IMR-90 (cell line): ENCODE data around the gene ALDH1A1. TPM values are rescaled to one million over a fixed set of nuclear protein-coding genes. Genes with fewer than 3 reads are reported as not detected.

Source experiments
- ATAC-seq: fragments of 200-7000 bp; cut with Tn5 transposase; 2 replicates; pipeline ENCODE4 v1.9.1; 2020; ENCODE audit warnings: low read depth, mild to moderate bottlenecking, moderate library complexity
- BruUV-seq: library from RNA; stranded (reverse); fragments of 400-500 nt; replicated peaks from 2 replicates; lab custom pipeline; 2021; lab: Mats Ljungman, UMichigan
- CTCF ChIA-PET: fragments of 300-600 bp; formaldehyde crosslinking; extraction: SDS; loops from one replicate; lab custom pipeline; 2021; ENCODE audit warnings: antibody characterized with exemption; lab: Yijun Ruan, JAX
- POLR2A ChIA-PET: fragments of 300-600 bp; sonication (Branson Sonifier 250); formaldehyde crosslinking; loops from one replicate; lab custom pipeline; 2022; ENCODE audit warnings: antibody characterized with exemption; ENCODE audit not compliant: unreplicated experiment; lab: Charles Lee
- DNase-seq: peaks from one replicate; pipeline ENCODE4 v3.0.0; 2013
- H2AFZ ChIP-seq: replicated peaks from 2 replicates; pipeline ENCODE3; 2013; ENCODE audit warnings: low read length, mild to moderate bottlenecking; ENCODE audit not compliant: poor library complexity
- H2AK5ac ChIP-seq: 2 replicates; pipeline ENCODE4 v1.6.1; 2013; ENCODE audit warnings: low read depth, low read length, inconsistent platforms
- H2AK9ac ChIP-seq: replicated peaks from 2 replicates; pipeline ENCODE3; 2013; ENCODE audit warnings: mild to moderate bottlenecking, low read depth, low read length, moderate library complexity; ENCODE audit not compliant: poor library complexity
- H2BK120ac ChIP-seq: 2 replicates; pipeline ENCODE4 v1.6.1; 2013; ENCODE audit warnings: low read depth, low read length, inconsistent platforms
- H2BK15ac ChIP-seq: 3 replicates; pipeline ENCODE4 v1.6.1; 2013; ENCODE audit warnings: low read depth, low read length, inconsistent platforms
- H2BK20ac ChIP-seq: 2 replicates; pipeline ENCODE4 v1.6.1; 2013; ENCODE audit warnings: low read depth, mild to moderate bottlenecking, inconsistent platforms, low read length, moderate library complexity
- H2BK5ac ChIP-seq: 2 replicates; pipeline ENCODE4 v1.6.1; 2013; ENCODE audit warnings: mild to moderate bottlenecking, low read depth, low read length, inconsistent platforms; ENCODE audit not compliant: poor library complexity, severe bottlenecking
- H3K14ac ChIP-seq: replicated peaks from 2 replicates; pipeline ENCODE4 v1.6.1; 2013; ENCODE audit warnings: low read depth, low read length, inconsistent platforms
- H3K18ac ChIP-seq: 2 replicates; pipeline ENCODE4 v1.6.1; 2013; ENCODE audit warnings: low read depth, low read length, control low read depth
- H3K23ac ChIP-seq: 2 replicates; pipeline ENCODE4 v1.6.1; 2013; ENCODE audit warnings: low read depth, low read length, inconsistent platforms
- H3K27ac ChIP-seq: 2 replicates; pipeline ENCODE4 v1.5.1; 2013; ENCODE audit warnings: mild to moderate bottlenecking, control low read depth, low read length; ENCODE audit not compliant: insufficient read depth
- H3K27me3 ChIP-seq: 2 replicates; pipeline ENCODE4 v1.6.1; 2013; ENCODE audit warnings: low read length; ENCODE audit not compliant: control insufficient read depth, insufficient read depth
- H3K36me3 ChIP-seq: 2 replicates; pipeline ENCODE4 v1.6.1; 2013; ENCODE audit warnings: low read length, mixed read lengths; ENCODE audit not compliant: control insufficient read depth, insufficient read depth
- H3K4ac ChIP-seq: 2 replicates; pipeline ENCODE4 v1.6.1; 2013; ENCODE audit warnings: low read depth, low read length, inconsistent platforms
- H3K4me1 ChIP-seq: 2 replicates; pipeline ENCODE4 v1.6.1; 2013; ENCODE audit warnings: low read length, mixed read lengths; ENCODE audit not compliant: control insufficient read depth, insufficient read depth
- H3K4me2 ChIP-seq: 2 replicates; pipeline ENCODE4 v1.6.1; 2013; ENCODE audit warnings: low read depth, mild to moderate bottlenecking, control low read depth, low read length, moderate library complexity
- H3K4me3 ChIP-seq: 2 replicates; pipeline ENCODE4 v1.5.1; 2013; ENCODE audit warnings: low read depth, mild to moderate bottlenecking, control low read depth, low read length, moderate library complexity; ENCODE audit not compliant: insufficient read depth
- H3K56ac ChIP-seq: 2 replicates; pipeline ENCODE4 v1.6.1; 2013; ENCODE audit warnings: low read length, inconsistent platforms; ENCODE audit not compliant: insufficient read depth; ENCODE audit errors: extremely low read depth
- H3K79me1 ChIP-seq, 2 experiments: 2 replicates each; pipeline ENCODE4 v1.6.1; 2013; ENCODE audit warnings: low read length in 2 of 2, inconsistent platforms in 1 of 2, low read depth in 1 of 2
- H3K9ac ChIP-seq: 2 replicates; pipeline ENCODE4 v1.6.1; 2013; ENCODE audit warnings: low read depth, low read length, control low read depth
- H3K9me1 ChIP-seq: 2 replicates; pipeline ENCODE4 v1.6.1; 2013; ENCODE audit warnings: low read length, inconsistent platforms; ENCODE audit not compliant: insufficient read depth
- H3K9me3 ChIP-seq: 2 replicates; pipeline ENCODE4 v1.6.1; 2013; ENCODE audit warnings: low read length; ENCODE audit not compliant: control insufficient read depth, insufficient read depth
- H4K20me1 ChIP-seq: 2 replicates; pipeline ENCODE4 v1.6.1; 2013; ENCODE audit warnings: low read length, inconsistent platforms; ENCODE audit not compliant: insufficient read depth
- H4K5ac ChIP-seq: 2 replicates; pipeline ENCODE4 v1.6.1; 2013; ENCODE audit warnings: mild to moderate bottlenecking, low read depth, low read length, control low read depth
- H4K8ac ChIP-seq, 2 experiments: 2 replicates each; pipeline ENCODE4 v1.6.1; 2013; ENCODE audit warnings: low read depth in 2 of 2, low read length in 2 of 2, control low read depth in 1 of 2, inconsistent platforms in 1 of 2
- H4K91ac ChIP-seq: 2 replicates; pipeline ENCODE4 v1.6.1; 2013; ENCODE audit warnings: low read depth, low read length, inconsistent platforms; ENCODE audit not compliant: insufficient read depth
- MXI1 ChIP-seq: IDR thresholded peaks from 2 replicates; pipeline ENCODE4 v1.6.1; 2012; ENCODE audit warnings: low read depth, mild to moderate bottlenecking, low read length, moderate library complexity, borderline replicate concordance
- RAD21 ChIP-seq: IDR thresholded peaks from 2 replicates; pipeline ENCODE4 v1.6.1; 2012; ENCODE audit warnings: low read length, improper control_type of control experiment
- RCOR1 ChIP-seq: IDR thresholded peaks from 2 replicates; pipeline ENCODE4 v1.6.1; 2012; ENCODE audit warnings: mild to moderate bottlenecking, low read length, improper control_type of control experiment; ENCODE audit not compliant: insufficient replicate concordance
- SMC3 ChIP-seq: fragments of 150-350 bp; IDR thresholded peaks from 2 replicates; pipeline ENCODE4 v1.6.1; 2016; ENCODE audit warnings: low read depth, mild to moderate bottlenecking, antibody characterized with exemption, low read length, moderate library complexity
- WGBS, 2 experiments: methylation state at CpG; one replicate each; pipeline versions ENCODE4 v1.1.5 to v1.1.7; 2013; ENCODE audit warnings: missing lambda C conversion rate in 2 of 2; ENCODE audit not compliant: insufficient read length in 1 of 2; ENCODE audit errors: extremely low coverage in 2 of 2; 5-methylcytosine and 5-hydroxymethylcytosine counted together
- dilution Hi-C: fragments of 300-500 bp; cut with HindIII; formaldehyde crosslinking; loops from one replicate; pipeline ENCODE4 v1.14.3; 2018; ENCODE audit warnings: low sequenced_read_pairs; ENCODE audit not compliant: unreplicated experiment
- in situ Hi-C: fragments of 300-500 bp; cut with MboI; formaldehyde crosslinking; loops from 3 replicates; pipeline ENCODE4 v1.14.3; 2019; ENCODE audit warnings: low sequenced_read_pairs, inconsistent platforms, mixed read lengths
- intact Hi-C: fragments of 100-400 bp; cut with micrococcal nuclease; formaldehyde crosslinking; loops from 2 replicates; pipeline ENCODE4 v1.10.0; 2022
- polyA plus RNA-seq, 3 experiments: library from polyadenylated mRNA; depleted of rRNA; stranded (reverse); fragments of >200 nt; gene quantifications; 2 replicates each; pipeline ENCODE4 v1.2.3, GENCODE V29; 2012; ENCODE audit warnings: low replicate concordance in 1 of 3
- total RNA-seq: library from RNA; depleted of rRNA; stranded (reverse); fragments of >200 nt; gene quantifications from 2 replicates; pipeline ENCODE4 v1.2.3, GENCODE V29; 2012
- TF ChIP-seq, protein P1 (sequence below): conservative IDR thresholded peaks from 2 replicates; pipeline ENCODE4 v1.5.1; 2012; ENCODE audit warnings: mild to moderate bottlenecking, low read depth, low read length, improper control_type of control experiment
- TF ChIP-seq, protein P2 (sequence below): fragments of 150-350 bp; IDR thresholded peaks from 2 replicates; pipeline ENCODE4 v1.6.1; 2017; ENCODE audit warnings: mild to moderate bottlenecking, antibody characterized with exemption, low read length, low read depth

The ALDH1A1 gene
- total and polyA plus RNA-seq, 2 of the 4 experiments (the other 2 are of a cell fraction), result not detected

DNA sequence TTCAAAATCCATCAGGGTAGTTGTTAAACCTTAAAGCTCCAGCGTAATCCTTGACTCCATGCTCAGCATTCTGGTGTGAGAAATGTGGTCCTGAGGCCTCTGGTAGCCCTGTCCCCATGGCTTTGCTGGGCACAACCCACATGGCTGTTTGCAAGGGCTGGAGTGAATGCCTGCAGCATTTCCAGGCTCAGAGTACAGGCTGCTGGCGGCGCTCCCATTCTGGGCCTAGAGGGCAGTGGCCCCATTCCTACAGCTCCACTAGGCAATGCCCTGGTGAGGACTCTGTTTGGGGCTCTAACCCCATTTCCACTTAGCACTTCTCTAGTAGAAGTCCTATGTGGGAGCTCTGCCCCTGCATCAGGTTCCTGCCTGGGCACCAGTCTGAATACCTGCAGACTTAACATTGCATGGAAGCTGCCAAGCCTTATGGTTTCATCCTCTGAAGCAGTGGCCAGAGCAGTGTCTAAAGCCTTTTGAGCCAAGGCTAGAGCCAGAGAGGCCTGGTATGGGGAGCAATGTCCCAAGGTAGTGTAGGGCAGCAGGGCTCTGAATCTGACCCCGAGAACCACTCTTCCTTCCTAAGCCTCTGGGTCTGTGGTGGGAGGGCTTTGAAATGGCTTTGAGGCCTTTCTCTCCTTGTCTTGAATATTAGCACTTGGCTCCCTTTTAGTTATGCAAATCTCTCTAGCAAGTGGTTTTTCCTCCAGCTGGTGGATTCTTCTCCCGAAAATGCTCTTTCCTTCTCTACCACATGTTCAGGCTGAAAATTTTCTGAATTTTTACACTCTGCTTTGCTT, 5.8 kb upstream of the ALDH1A1 start:
- no peaks in the 10 kb centered on the region for H3K9me3 ChIP-seq
- H3K18ac ChIP-seq, result no peak overlapping the region
- no peaks in the 10 kb centered on the region for H3K27me3 ChIP-seq
- no peak overlapping the region for H3K27ac ChIP-seq
- no peak overlapping the region for H3K4me2 ChIP-seq
- H3K23ac ChIP-seq, result no peak overlapping the region
- H2BK20ac ChIP-seq, result no peak overlapping the region
- H4K20me1 ChIP-seq, result no peaks in the 10 kb centered on the region
- no peak overlapping the region for H3K56ac ChIP-seq
- no peak for ATAC-seq
- WGBS, 2 experiments, result 50% methylated on average over 1 of the region's 5 CpGs; no CpG with 5 or more reads in 1 of the 2 experiments
- in situ Hi-C loops, result no loop called here
- intact Hi-C loops, result no loop called here
- H2AK9ac ChIP-seq, result no peak overlapping the region
- H3K4me3 ChIP-seq, result no peak overlapping the region
- no peak overlapping the region for H2AK5ac ChIP-seq
- H3K14ac ChIP-seq, result no peak overlapping the region
- H3K9me1 ChIP-seq, result no peaks in the 10 kb centered on the region
- no peak overlapping the region for H4K5ac ChIP-seq
- no peak for DNase-seq
- no peak overlapping the region for H2AFZ ChIP-seq
- no peak overlapping the region for H4K91ac ChIP-seq
- ChIA-PET CTCF (no interaction called here), POLR2A (no interaction called here)
- H3K79me1 ChIP-seq, result no peaks in the 10 kb centered on the region
- dilution Hi-C loops, result no loop called here
- BruUV-seq, result no TSS peak
- no peaks in the 10 kb centered on the region for H3K4me1 ChIP-seq
- H2BK5ac ChIP-seq, result no peak overlapping the region
- no peaks in the 10 kb centered on the region for H3K36me3 ChIP-seq
- no peak overlapping the region for H3K9ac ChIP-seq
- H4K8ac ChIP-seq, result no peak overlapping the region
- H2BK120ac ChIP-seq, result no peak overlapping the region
- no peak overlapping the region for H3K4ac ChIP-seq
- H2BK15ac ChIP-seq, result no peak overlapping the region
- TF ChIP-seq RAD21, result no peak
- TF ChIP-seq RCOR1, result no peak
- no peak for TF ChIP-seq MXI1
- no peak for TF ChIP-seq SMC3
- TF ChIP-seq, protein P1, sequence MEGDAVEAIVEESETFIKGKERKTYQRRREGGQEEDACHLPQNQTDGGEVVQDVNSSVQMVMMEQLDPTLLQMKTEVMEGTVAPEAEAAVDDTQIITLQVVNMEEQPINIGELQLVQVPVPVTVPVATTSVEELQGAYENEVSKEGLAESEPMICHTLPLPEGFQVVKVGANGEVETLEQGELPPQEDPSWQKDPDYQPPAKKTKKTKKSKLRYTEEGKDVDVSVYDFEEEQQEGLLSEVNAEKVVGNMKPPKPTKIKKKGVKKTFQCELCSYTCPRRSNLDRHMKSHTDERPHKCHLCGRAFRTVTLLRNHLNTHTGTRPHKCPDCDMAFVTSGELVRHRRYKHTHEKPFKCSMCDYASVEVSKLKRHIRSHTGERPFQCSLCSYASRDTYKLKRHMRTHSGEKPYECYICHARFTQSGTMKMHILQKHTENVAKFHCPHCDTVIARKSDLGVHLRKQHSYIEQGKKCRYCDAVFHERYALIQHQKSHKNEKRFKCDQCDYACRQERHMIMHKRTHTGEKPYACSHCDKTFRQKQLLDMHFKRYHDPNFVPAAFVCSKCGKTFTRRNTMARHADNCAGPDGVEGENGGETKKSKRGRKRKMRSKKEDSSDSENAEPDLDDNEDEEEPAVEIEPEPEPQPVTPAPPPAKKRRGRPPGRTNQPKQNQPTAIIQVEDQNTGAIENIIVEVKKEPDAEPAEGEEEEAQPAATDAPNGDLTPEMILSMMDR, result no peak
- TF ChIP-seq, protein P2, sequence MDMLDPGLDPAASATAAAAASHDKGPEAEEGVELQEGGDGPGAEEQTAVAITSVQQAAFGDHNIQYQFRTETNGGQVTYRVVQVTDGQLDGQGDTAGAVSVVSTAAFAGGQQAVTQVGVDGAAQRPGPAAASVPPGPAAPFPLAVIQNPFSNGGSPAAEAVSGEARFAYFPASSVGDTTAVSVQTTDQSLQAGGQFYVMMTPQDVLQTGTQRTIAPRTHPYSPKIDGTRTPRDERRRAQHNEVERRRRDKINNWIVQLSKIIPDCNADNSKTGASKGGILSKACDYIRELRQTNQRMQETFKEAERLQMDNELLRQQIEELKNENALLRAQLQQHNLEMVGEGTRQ, result no peak
